WTC11 (cell line): ENCODE data around the gene FBXO41. TPM values are rescaled to one million over a fixed set of nuclear protein-coding genes. Genes with fewer than 3 reads are reported as not detected.

Source experiments
- ATAC-seq: fragments of 200-7000 bp; cut with Tn5 transposase; 2 replicates; pipeline ENCODE4 v1.10.0; 2021; ENCODE audit warnings: mild to moderate bottlenecking, moderate library complexity
- CTCF ChIA-PET: fragments of 300-600 bp; sonication (Branson Sonifier 250); formaldehyde crosslinking; loops from one replicate; lab custom pipeline; 2021; ENCODE audit warnings: antibody characterized with exemption; lab: Charles Lee
- POLR2A ChIA-PET: fragments of 350-600 bp; sonication (Branson Sonifier 250); formaldehyde crosslinking; loops from one replicate; lab custom pipeline; 2021; ENCODE audit warnings: antibody characterized with exemption; lab: Charles Lee
- DNase-seq: peaks from one replicate; pipeline ENCODE4 v3.0.0; 2021; ENCODE audit warnings: low spot score
- H3K27ac Mint-ChIP-seq: 2 replicates; pipeline ENCODE4 v1.8.0; 2021; ENCODE audit warnings: mixed read lengths
- H3K27me3 Mint-ChIP-seq: 2 replicates; pipeline ENCODE4 v1.8.0; 2021; ENCODE audit warnings: low read depth, mild to moderate bottlenecking, moderate library complexity, mixed read lengths
- H3K36me3 Mint-ChIP-seq: 2 replicates; pipeline ENCODE4 v1.8.0; 2021; ENCODE audit warnings: mixed read lengths
- H3K4me1 Mint-ChIP-seq: 2 replicates; pipeline ENCODE4 v1.8.0; 2022; ENCODE audit warnings: mixed read lengths
- H3K4me3 Mint-ChIP-seq: 2 replicates; pipeline ENCODE4 v1.8.0; 2021; ENCODE audit warnings: mild to moderate bottlenecking, moderate library complexity, mixed read lengths
- H3K9me3 Mint-ChIP-seq: 2 replicates; pipeline ENCODE4 v1.8.0; 2021; ENCODE audit warnings: mixed read lengths
- AR ChIP-seq: fragments of 250-450 bp; sonication (Bioruptor Pico); IDR thresholded peaks from 2 replicates; pipeline ENCODE4 v1.9.0; 2021; ENCODE audit warnings: mild to moderate bottlenecking
- ATF2 ChIP-seq: sonication (generic); formaldehyde crosslinking; IDR thresholded peaks from 2 replicates; pipeline ENCODE4 v1.8.1; 2022; ENCODE audit warnings: low read depth, missing genetic modification reagents, borderline replicate concordance
- CBFB ChIP-seq: sonication (generic); formaldehyde crosslinking; IDR thresholded peaks from 2 replicates; pipeline ENCODE4 v1.8.1; 2022; ENCODE audit warnings: mild to moderate bottlenecking, low read depth, missing genetic modification reagents
- CREB1 ChIP-seq: sonication (generic); formaldehyde crosslinking; IDR thresholded peaks from 2 replicates; pipeline ENCODE4 v1.8.0; 2023; ENCODE audit warnings: mild to moderate bottlenecking, missing genetic modification reagents
- CREM ChIP-seq: sonication (generic); formaldehyde crosslinking; IDR thresholded peaks from 2 replicates; pipeline ENCODE4 v1.8.1; 2022; ENCODE audit warnings: mild to moderate bottlenecking, missing genetic modification reagents, moderate library complexity
- ESRRA ChIP-seq: sonication (generic); formaldehyde crosslinking; IDR thresholded peaks from 2 replicates; pipeline ENCODE4 v1.8.1; 2022; ENCODE audit warnings: mild to moderate bottlenecking, missing genetic modification reagents, borderline replicate concordance
- MYBL2 ChIP-seq: sonication (generic); formaldehyde crosslinking; IDR thresholded peaks from 2 replicates; pipeline ENCODE4 v1.8.1; 2023; ENCODE audit warnings: mild to moderate bottlenecking, moderate library complexity, missing genetic modification reagents
- PRRX2 ChIP-seq: fragments of 250-450 bp; sonication (Bioruptor Pico); IDR thresholded peaks from 2 replicates; pipeline ENCODE4 v1.8.0; 2021; ENCODE audit warnings: mild to moderate bottlenecking
- RELA ChIP-seq: sonication (generic); formaldehyde crosslinking; IDR thresholded peaks from 2 replicates; pipeline ENCODE4 v1.8.1; 2022; ENCODE audit warnings: missing genetic modification reagents, mild to moderate bottlenecking, borderline replicate concordance
- SMAD3 ChIP-seq: sonication (generic); formaldehyde crosslinking; IDR thresholded peaks from 2 replicates; pipeline ENCODE4 v1.8.0; 2022; ENCODE audit warnings: missing genetic modification reagents, mild to moderate bottlenecking, borderline replicate concordance
- TCF7 ChIP-seq: sonication (generic); formaldehyde crosslinking; IDR thresholded peaks from 2 replicates; pipeline ENCODE4 v1.8.0; 2022; ENCODE audit warnings: mild to moderate bottlenecking, low read depth, missing genetic modification reagents, moderate library complexity
- ZNF219 ChIP-seq: sonication (generic); formaldehyde crosslinking; IDR thresholded peaks from 2 replicates; pipeline ENCODE4 v1.8.0; 2023; ENCODE audit warnings: missing genetic modification reagents, mild to moderate bottlenecking, borderline replicate concordance
- ZNF317 ChIP-seq: sonication (generic); formaldehyde crosslinking; IDR thresholded peaks from 2 replicates; pipeline ENCODE4 v1.8.1; 2023; ENCODE audit warnings: low read depth, mild to moderate bottlenecking, moderate library complexity, missing genetic modification reagents, borderline replicate concordance
- ZNF532 ChIP-seq: fragments of 250-450 bp; sonication (Bioruptor Pico); IDR thresholded peaks from 2 replicates; pipeline ENCODE4 v1.9.0; 2021; ENCODE audit warnings: mild to moderate bottlenecking, borderline replicate concordance
- total RNA-seq: library from RNA; stranded (reverse); gene quantifications from 3 replicates; pipeline ENCODE4 v1.2.3, GENCODE V29; 2021
- TF ChIP-seq, protein P1 (sequence below): sonication (generic); formaldehyde crosslinking; IDR thresholded peaks from 2 replicates; pipeline ENCODE4 v1.8.0; 2023; ENCODE audit warnings: missing genetic modification reagents, mild to moderate bottlenecking, borderline replicate concordance
- TF ChIP-seq, protein P2 (sequence below): sonication (generic); formaldehyde crosslinking; IDR thresholded peaks from 2 replicates; pipeline ENCODE4 v1.8.0; 2022; ENCODE audit warnings: mild to moderate bottlenecking, missing genetic modification reagents
- TF ChIP-seq, protein P3 (sequence below): sonication (generic); formaldehyde crosslinking; IDR thresholded peaks from 2 replicates; pipeline ENCODE4 v1.8.1; 2022; ENCODE audit warnings: low read depth, mild to moderate bottlenecking, moderate library complexity, missing genetic modification reagents, borderline replicate concordance
- TF ChIP-seq, protein P4 (sequence below): sonication (generic); formaldehyde crosslinking; IDR thresholded peaks from 2 replicates; pipeline ENCODE4 v1.8.1; 2023; ENCODE audit warnings: mild to moderate bottlenecking, missing genetic modification reagents

FBXO41 gene
- total RNA-seq, 1 experiment from 2014 or later = 19.2 TPM

- TF ChIP-seq AR (CRISPR knock-in tag) (no peak), ATF2 (no peak), TCF7 (no peak), CREM (no peak), ESRRA (CRISPR knock-in tag) (no peak), SMAD3 (CRISPR knock-in tag) (no peak)
- TF ChIP-seq, protein P1, sequence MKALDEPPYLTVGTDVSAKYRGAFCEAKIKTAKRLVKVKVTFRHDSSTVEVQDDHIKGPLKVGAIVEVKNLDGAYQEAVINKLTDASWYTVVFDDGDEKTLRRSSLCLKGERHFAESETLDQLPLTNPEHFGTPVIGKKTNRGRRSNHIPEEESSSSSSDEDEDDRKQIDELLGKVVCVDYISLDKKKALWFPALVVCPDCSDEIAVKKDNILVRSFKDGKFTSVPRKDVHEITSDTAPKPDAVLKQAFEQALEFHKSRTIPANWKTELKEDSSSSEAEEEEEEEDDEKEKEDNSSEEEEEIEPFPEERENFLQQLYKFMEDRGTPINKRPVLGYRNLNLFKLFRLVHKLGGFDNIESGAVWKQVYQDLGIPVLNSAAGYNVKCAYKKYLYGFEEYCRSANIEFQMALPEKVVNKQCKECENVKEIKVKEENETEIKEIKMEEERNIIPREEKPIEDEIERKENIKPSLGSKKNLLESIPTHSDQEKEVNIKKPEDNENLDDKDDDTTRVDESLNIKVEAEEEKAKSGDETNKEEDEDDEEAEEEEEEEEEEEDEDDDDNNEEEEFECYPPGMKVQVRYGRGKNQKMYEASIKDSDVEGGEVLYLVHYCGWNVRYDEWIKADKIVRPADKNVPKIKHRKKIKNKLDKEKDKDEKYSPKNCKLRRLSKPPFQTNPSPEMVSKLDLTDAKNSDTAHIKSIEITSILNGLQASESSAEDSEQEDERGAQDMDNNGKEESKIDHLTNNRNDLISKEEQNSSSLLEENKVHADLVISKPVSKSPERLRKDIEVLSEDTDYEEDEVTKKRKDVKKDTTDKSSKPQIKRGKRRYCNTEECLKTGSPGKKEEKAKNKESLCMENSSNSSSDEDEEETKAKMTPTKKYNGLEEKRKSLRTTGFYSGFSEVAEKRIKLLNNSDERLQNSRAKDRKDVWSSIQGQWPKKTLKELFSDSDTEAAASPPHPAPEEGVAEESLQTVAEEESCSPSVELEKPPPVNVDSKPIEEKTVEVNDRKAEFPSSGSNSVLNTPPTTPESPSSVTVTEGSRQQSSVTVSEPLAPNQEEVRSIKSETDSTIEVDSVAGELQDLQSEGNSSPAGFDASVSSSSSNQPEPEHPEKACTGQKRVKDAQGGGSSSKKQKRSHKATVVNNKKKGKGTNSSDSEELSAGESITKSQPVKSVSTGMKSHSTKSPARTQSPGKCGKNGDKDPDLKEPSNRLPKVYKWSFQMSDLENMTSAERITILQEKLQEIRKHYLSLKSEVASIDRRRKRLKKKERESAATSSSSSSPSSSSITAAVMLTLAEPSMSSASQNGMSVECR (CRISPR knock-in tag) = no peak
Measured at GRCh38 chr2:73264783-73265182, 19.5 kb downstream of the FBXO41 start (continued).

- no peak overlapping the region for H3K4me3 Mint-ChIP-seq
- peaks cover 14% of the 10 kb centered on the region for H3K4me1 Mint-ChIP-seq
- TF ChIP-seq, protein P2, sequence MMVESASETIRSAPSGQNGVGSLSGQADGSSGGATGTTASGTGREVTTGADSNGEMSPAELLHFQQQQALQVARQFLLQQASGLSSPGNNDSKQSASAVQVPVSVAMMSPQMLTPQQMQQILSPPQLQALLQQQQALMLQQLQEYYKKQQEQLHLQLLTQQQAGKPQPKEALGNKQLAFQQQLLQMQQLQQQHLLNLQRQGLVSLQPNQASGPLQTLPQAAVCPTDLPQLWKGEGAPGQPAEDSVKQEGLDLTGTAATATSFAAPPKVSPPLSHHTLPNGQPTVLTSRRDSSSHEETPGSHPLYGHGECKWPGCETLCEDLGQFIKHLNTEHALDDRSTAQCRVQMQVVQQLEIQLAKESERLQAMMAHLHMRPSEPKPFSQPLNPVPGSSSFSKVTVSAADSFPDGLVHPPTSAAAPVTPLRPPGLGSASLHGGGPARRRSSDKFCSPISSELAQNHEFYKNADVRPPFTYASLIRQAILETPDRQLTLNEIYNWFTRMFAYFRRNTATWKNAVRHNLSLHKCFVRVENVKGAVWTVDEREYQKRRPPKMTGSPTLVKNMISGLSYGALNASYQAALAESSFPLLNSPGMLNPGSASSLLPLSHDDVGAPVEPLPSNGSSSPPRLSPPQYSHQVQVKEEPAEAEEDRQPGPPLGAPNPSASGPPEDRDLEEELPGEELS (CRISPR knock-in tag) = no peak
- TF ChIP-seq ZNF532 (CRISPR knock-in tag) (no peak), CREB1 (CRISPR knock-in tag) (no peak), PRRX2 (CRISPR knock-in tag) (no peak), RELA (no peak), MYBL2 (CRISPR knock-in tag) (no peak), ZNF219 (no peak), ZNF317 (no peak), CBFB (CRISPR knock-in tag) (no peak)
- TF ChIP-seq, protein P3, sequence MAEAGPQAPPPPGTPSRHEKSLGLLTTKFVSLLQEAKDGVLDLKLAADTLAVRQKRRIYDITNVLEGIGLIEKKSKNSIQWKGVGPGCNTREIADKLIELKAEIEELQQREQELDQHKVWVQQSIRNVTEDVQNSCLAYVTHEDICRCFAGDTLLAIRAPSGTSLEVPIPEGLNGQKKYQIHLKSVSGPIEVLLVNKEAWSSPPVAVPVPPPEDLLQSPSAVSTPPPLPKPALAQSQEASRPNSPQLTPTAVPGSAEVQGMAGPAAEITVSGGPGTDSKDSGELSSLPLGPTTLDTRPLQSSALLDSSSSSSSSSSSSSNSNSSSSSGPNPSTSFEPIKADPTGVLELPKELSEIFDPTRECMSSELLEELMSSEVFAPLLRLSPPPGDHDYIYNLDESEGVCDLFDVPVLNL (CRISPR knock-in tag) = no peak
- TF ChIP-seq, protein P4, sequence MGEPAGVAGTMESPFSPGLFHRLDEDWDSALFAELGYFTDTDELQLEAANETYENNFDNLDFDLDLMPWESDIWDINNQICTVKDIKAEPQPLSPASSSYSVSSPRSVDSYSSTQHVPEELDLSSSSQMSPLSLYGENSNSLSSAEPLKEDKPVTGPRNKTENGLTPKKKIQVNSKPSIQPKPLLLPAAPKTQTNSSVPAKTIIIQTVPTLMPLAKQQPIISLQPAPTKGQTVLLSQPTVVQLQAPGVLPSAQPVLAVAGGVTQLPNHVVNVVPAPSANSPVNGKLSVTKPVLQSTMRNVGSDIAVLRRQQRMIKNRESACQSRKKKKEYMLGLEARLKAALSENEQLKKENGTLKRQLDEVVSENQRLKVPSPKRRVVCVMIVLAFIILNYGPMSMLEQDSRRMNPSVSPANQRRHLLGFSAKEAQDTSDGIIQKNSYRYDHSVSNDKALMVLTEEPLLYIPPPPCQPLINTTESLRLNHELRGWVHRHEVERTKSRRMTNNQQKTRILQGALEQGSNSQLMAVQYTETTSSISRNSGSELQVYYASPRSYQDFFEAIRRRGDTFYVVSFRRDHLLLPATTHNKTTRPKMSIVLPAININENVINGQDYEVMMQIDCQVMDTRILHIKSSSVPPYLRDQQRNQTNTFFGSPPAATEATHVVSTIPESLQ = no peak
Measured at GRCh38 chr2:73264332-73264606, 20.0 kb downstream of the FBXO41 start.

More at GRCh38 chr2:73264332-73264606, 20.0 kb downstream of the FBXO41 start:
- DNase-seq = no peak
- POLR2A ChIA-PET = no interaction called here
- Mint-ChIP-seq H3K27ac (no peak overlapping the region), H3K9me3 (no peaks in the 10 kb centered on the region), H3K36me3 (peaks cover 4% of the 10 kb centered on the region; the same call in 1 of the 2 replicates), H3K27me3 (peaks cover 19% of the 10 kb centered on the region)
- CTCF ChIA-PET = no interaction called here
- no peak for ATAC-seq
